HepG2 (cell line): ENCODE data around the gene COA7. TPM values are rescaled to one million over a fixed set of nuclear protein-coding genes. Genes with fewer than 3 reads are reported as not detected.

Source experiments
- AGO2 ChIP-seq: fragments of 200-400 bp; formaldehyde crosslinking; optimal IDR thresholded peaks from 2 replicates; pipeline ENCODE3; 2017; ENCODE audit warnings: mild to moderate bottlenecking, low read depth, low read length, moderate library complexity
- DMAP1 ChIP-seq: IDR thresholded peaks from 2 replicates; pipeline ENCODE4 v1.6.1; 2016
- ELF3 ChIP-seq: IDR thresholded peaks from 2 replicates; pipeline ENCODE4 v1.6.1; 2016; ENCODE audit warnings: missing genetic modification reagents, missing compliant biosample characterization
- ETV5 ChIP-seq: IDR thresholded peaks from 2 replicates; pipeline ENCODE4 v1.6.1; 2018; ENCODE audit warnings: missing biosample characterization, missing genetic modification reagents, inconsistent platforms, borderline replicate concordance
- ETV6 ChIP-seq: sonication (generic); formaldehyde crosslinking; conservative IDR thresholded peaks from 2 replicates; pipeline ENCODE4 v1.4.0; 2020; ENCODE audit warnings: missing genetic modification reagents
- IRX3 ChIP-seq: sonication (generic); formaldehyde crosslinking; IDR thresholded peaks from 2 replicates; pipeline ENCODE4 v1.8.1; 2023; ENCODE audit warnings: mild to moderate bottlenecking, low read depth, missing genetic modification reagents, borderline replicate concordance
- KLF15 ChIP-seq: sonication (generic); formaldehyde crosslinking; IDR thresholded peaks from 2 replicates; pipeline ENCODE4 v1.8.1; 2023; ENCODE audit warnings: borderline replicate concordance, mild to moderate bottlenecking, inconsistent platforms, missing genetic modification reagents, mixed read lengths
- MLLT10 ChIP-seq: sonication (generic); formaldehyde crosslinking; IDR thresholded peaks from 2 replicates; pipeline ENCODE4 v1.4.0; 2020; ENCODE audit warnings: missing genetic modification reagents
- NCOA2 ChIP-seq: sonication (generic); formaldehyde crosslinking; IDR thresholded peaks from 2 replicates; pipeline ENCODE4 v1.8.0; 2022; ENCODE audit warnings: inconsistent platforms
- NFE2L2 ChIP-seq: fragments of 150-350 bp; IDR thresholded peaks from 2 replicates; pipeline ENCODE4 v1.6.1; 2014; ENCODE audit warnings: low read length
- PAF1 ChIP-seq: IDR thresholded peaks from 2 replicates; pipeline ENCODE4 v1.6.1; 2016; ENCODE audit warnings: missing genetic modification reagents, missing compliant biosample characterization
- PHF5A ChIP-seq: IDR thresholded peaks from one replicate; pipeline ENCODE4 v1.6.1; 2018; ENCODE audit warnings: low read depth, missing genetic modification reagents; ENCODE audit not compliant: unreplicated experiment
- RCOR2 ChIP-seq: IDR thresholded peaks from 2 replicates; pipeline ENCODE4 v1.6.1; 2016; ENCODE audit warnings: missing biosample characterization, missing genetic modification reagents
- SIN3B ChIP-seq: fragments of 150-350 bp; IDR thresholded peaks from 2 replicates; pipeline ENCODE4 v1.6.1; 2014; ENCODE audit warnings: low read length
- SSRP1 ChIP-seq: IDR thresholded peaks from 2 replicates; pipeline ENCODE4 v1.6.1; 2016; ENCODE audit warnings: control low read depth
- TSC22D2 ChIP-seq: sonication (generic); formaldehyde crosslinking; IDR thresholded peaks from 2 replicates; pipeline ENCODE4 v1.5.1; 2020; ENCODE audit warnings: missing genetic modification reagents, mild to moderate bottlenecking, borderline replicate concordance
- ZFP36L1 ChIP-seq: sonication (generic); formaldehyde crosslinking; IDR thresholded peaks from 2 replicates; pipeline ENCODE4 v1.8.0; 2022; ENCODE audit warnings: mild to moderate bottlenecking, missing genetic modification reagents, moderate library complexity
- ZFP90 ChIP-seq: sonication (generic); formaldehyde crosslinking; IDR thresholded peaks from 2 replicates; pipeline ENCODE4 v1.8.0; 2022; ENCODE audit warnings: missing genetic modification reagents, mild to moderate bottlenecking, inconsistent platforms, borderline replicate concordance
- ZNF326 ChIP-seq: sonication (generic); formaldehyde crosslinking; IDR thresholded peaks from 2 replicates; pipeline ENCODE4 v1.4.0; 2020; ENCODE audit warnings: missing genetic modification reagents, borderline replicate concordance
- ZNF34 ChIP-seq: sonication (generic); formaldehyde crosslinking; IDR thresholded peaks from 2 replicates; pipeline ENCODE4 v1.4.0; 2020; ENCODE audit warnings: mild to moderate bottlenecking, missing genetic modification reagents, borderline replicate concordance
- ZNF776 ChIP-seq: sonication (generic); formaldehyde crosslinking; IDR thresholded peaks from 2 replicates; pipeline ENCODE4 v1.4.0; 2020; ENCODE audit warnings: mild to moderate bottlenecking, missing genetic modification reagents
- ZSCAN22 ChIP-seq: sonication (generic); formaldehyde crosslinking; IDR thresholded peaks from 2 replicates; pipeline ENCODE4 v1.4.0; 2020; ENCODE audit warnings: mild to moderate bottlenecking, missing genetic modification reagents
- polyA plus RNA-seq, 8 experiments: library from polyadenylated mRNA; depleted of rRNA in 3 of 8; stranded (reverse) in 7 of 8; unstranded in 1 of 8; fragments of >200 nt; fragmentation: Illumina TruSeq in 4 of 8; extraction: Trizol in 4 of 8; gene quantifications; 2 replicates each; pipeline versions ENCODE4 v1.2.1 to v1.2.3, GENCODE V29; 2011 to 2016; ENCODE audit warnings: low read depth in 4 of 8, missing spikeins in 1 of 8, mixed read lengths in 1 of 8; ENCODE audit not compliant: insufficient read depth in 1 of 8
- total RNA-seq, 5 experiments: library from RNA; depleted of rRNA; stranded (reverse); fragments of >200 nt; fragmentation: Illumina TruSeq; extraction: Trizol; gene quantifications; 2 replicates each; pipeline ENCODE4 v1.2.3, GENCODE V29; 2016; ENCODE audit warnings: low read depth in 1 of 5
- TF ChIP-seq, protein P1 (sequence below): sonication (generic); formaldehyde crosslinking; IDR thresholded peaks from 2 replicates; pipeline ENCODE4 v1.8.1; 2023; ENCODE audit warnings: missing genetic modification reagents, inconsistent platforms, borderline replicate concordance
- TF ChIP-seq, protein P2 (sequence below), 2 experiments: sonication (generic) in 1 of 2; formaldehyde crosslinking in 1 of 2; IDR thresholded peaks; 2 replicates each; pipeline versions ENCODE4 v1.4.0 to v1.6.1; 2016 to 2020; ENCODE audit warnings: borderline replicate concordance in 1 of 2, low read depth in 1 of 2, mild to moderate bottlenecking in 1 of 2, missing genetic modification reagents in 1 of 2

Gene COA7
- total and polyA plus RNA-seq, 2 of the 13 experiments (the other 11 are each of a cell fraction or from before 2014, with no cell fraction given) = 12.3 to 30.4 TPM

DNA sequence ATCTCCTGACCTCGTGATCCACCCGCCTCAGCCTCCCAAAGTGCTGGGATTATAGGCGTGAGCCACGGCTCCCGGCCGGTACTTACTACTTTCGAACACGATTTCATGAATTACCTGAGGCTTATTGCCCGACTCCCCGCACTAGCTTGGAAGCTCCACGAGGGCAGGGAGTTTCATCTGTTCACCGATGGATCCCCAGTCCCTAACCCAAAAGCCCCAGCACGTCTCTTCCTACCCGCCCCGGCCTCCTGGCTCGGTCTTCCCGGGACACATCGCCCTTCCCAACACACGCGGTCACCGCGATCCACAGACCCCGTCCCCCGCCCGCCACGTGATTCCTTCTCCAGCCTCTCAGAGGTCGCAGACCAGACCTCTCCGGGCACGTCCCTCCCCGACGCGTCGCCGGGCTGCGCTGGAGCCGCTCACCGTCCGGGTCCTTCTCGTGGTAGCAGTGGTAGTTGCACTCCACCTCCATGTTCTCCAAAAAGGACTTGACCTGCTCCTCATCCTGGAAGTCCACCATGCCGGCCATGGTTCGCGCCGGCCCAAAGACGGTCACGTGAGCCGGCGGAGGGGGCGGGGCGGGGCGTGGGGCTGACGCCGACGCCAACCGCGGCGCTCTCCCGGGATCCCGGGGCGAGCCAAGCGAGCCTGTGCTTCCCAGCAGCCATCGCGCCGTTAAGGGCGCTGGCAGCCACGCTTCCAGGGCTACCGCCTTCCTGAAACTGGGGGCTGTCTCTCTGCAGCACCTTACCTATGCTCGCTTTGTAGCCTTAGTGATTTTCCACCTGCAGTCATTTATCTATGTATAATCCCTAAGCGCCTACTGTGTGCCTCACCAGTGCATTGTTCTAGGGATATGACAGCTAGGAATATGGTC is at the start of gene COA7 (continued):
- no peak; the same call in 1 of the 2 replicates for TF ChIP-seq ZNF776 (CRISPR knock-in tag)
- peak; percentile 97 for TF ChIP-seq ZFP36L1 (CRISPR knock-in tag)
- TF ChIP-seq MLLT10 (CRISPR knock-in tag) = no peak
- TF ChIP-seq DMAP1 (CRISPR knock-in tag) = peak; percentile 96
- no peak for TF ChIP-seq ETV5
- TF ChIP-seq ZNF34 = no peak
- TF ChIP-seq SSRP1 = no peak
- no peak; the same call in 1 of the 2 replicates for TF ChIP-seq RCOR2
- TF ChIP-seq, protein P1, sequence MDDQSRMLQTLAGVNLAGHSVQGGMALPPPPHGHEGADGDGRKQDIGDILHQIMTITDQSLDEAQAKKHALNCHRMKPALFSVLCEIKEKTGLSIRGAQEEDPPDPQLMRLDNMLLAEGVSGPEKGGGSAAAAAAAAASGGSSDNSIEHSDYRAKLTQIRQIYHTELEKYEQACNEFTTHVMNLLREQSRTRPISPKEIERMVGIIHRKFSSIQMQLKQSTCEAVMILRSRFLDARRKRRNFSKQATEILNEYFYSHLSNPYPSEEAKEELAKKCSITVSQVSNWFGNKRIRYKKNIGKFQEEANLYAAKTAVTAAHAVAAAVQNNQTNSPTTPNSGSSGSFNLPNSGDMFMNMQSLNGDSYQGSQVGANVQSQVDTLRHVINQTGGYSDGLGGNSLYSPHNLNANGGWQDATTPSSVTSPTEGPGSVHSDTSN = 0 out of 2 replicates have a peak, but pooled peaks have one; percentile 56
- TF ChIP-seq KLF15 = peak; percentile 67; the same call in 1 of the 2 replicates
- TF ChIP-seq ETV6 = peak; percentile 66; the same call in 1 of the 2 replicates
- no peak for TF ChIP-seq SIN3B
- TF ChIP-seq, protein P2, sequence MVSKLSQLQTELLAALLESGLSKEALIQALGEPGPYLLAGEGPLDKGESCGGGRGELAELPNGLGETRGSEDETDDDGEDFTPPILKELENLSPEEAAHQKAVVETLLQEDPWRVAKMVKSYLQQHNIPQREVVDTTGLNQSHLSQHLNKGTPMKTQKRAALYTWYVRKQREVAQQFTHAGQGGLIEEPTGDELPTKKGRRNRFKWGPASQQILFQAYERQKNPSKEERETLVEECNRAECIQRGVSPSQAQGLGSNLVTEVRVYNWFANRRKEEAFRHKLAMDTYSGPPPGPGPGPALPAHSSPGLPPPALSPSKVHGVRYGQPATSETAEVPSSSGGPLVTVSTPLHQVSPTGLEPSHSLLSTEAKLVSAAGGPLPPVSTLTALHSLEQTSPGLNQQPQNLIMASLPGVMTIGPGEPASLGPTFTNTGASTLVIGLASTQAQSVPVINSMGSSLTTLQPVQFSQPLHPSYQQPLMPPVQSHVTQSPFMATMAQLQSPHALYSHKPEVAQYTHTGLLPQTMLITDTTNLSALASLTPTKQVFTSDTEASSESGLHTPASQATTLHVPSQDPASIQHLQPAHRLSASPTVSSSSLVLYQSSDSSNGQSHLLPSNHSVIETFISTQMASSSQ (IDR thresholded peaks at IDR 0.05; ENCODE audit: low read depth) = no peak
- TF ChIP-seq, protein P2 (CRISPR knock-in tag; IDR thresholded peaks at IDR 0.05; ENCODE audit: borderline replicate concordance) = peak; percentile 68
- TF ChIP-seq ZSCAN22 = peak; percentile 46; the same call in 1 of the 2 replicates
- no peak for TF ChIP-seq PAF1 (CRISPR knock-in tag)
- no peak for TF ChIP-seq TSC22D2 (CRISPR knock-in tag)
- TF ChIP-seq AGO2 = peak; percentile 45
- TF ChIP-seq IRX3 (CRISPR knock-in tag) = peak; percentile 85; the same call in 1 of the 2 replicates
- TF ChIP-seq ZFP90 = peak; percentile 96; the same call in 1 of the 2 replicates
- peak; percentile 25; the same call in 1 of the 2 replicates for TF ChIP-seq ELF3 (CRISPR knock-in tag)
- no peak for TF ChIP-seq ZNF326
- peak; percentile 71 for TF ChIP-seq PHF5A
- no peak for TF ChIP-seq NFE2L2
- peak; percentile 70 for TF ChIP-seq NCOA2 (CRISPR knock-in tag)
